CD4-positive, alpha-beta T cell treated with Interleukin-1 beta for 1 hour (primary cell): ENCODE data around the gene CSTF2T.
"Not testable (repeated sequence)": the region's sequence is repeated elsewhere in the genome, so short reads cannot be mapped to it uniquely, and the experiment has no call there.

Source experiments
- DNase-seq, 2 donors: peaks; one replicate each; pipeline ENCODE4 v3.0.0-alpha.2; 2020 to 2022

CSTF2T gene

GRCh38 chr10:51694086-51694768 lies 5.2 kb downstream of the CSTF2T start:
- no peak for DNase-seq

GRCh38 chr10:51691135-51691534 lies 8.3 kb downstream of the CSTF2T start:
- no peak for DNase-seq

- DNase-seq, result no peak
Observed at GRCh38 chr10:51689536-51689935, 9.9 kb downstream of the CSTF2T start.

GRCh38 chr10:51688826-51689225 lies 10.6 kb downstream of the CSTF2T start:
- DNase-seq, result not testable (repeated sequence)

GRCh38 chr10:51687296-51687695 lies 12.1 kb downstream of the CSTF2T start:
- no peak for DNase-seq

- DNase-seq, result no peak
Observed at GRCh38 chr10:51685768-51686167, 13.6 kb downstream of the CSTF2T start.

- DNase-seq, result no peak
Observed at GRCh38 chr10:51683031-51683691, 16.2 kb downstream of the CSTF2T start.

- DNase-seq, result no peak
Observed at GRCh38 chr10:51679841-51680240, 19.6 kb downstream of the CSTF2T start.

- no peak for DNase-seq
Observed at GRCh38 chr10:51675088-51675487, 24.3 kb downstream of the CSTF2T start.

GRCh38 chr10:51672039-51672535 lies 27.3 kb downstream of the CSTF2T start:
- DNase-seq, result no peak

- DNase-seq, result no peak
Observed at GRCh38 chr10:51669041-51669440, 30.4 kb downstream of the CSTF2T start.

- no peak for DNase-seq
Observed at GRCh38 chr10:51668336-51668689, 31.1 kb downstream of the CSTF2T start.

GRCh38 chr10:51667678-51668335 lies 31.6 kb downstream of the CSTF2T start:
- DNase-seq, result no peak

GRCh38 chr10:51666456-51666855 lies 32.9 kb downstream of the CSTF2T start:
- no peak for DNase-seq

- DNase-seq, result no peak
Observed at GRCh38 chr10:51663086-51663485, 36.3 kb downstream of the CSTF2T start.

- DNase-seq, result no peak
Observed at GRCh38 chr10:51659344-51659743, 40.1 kb downstream of the CSTF2T start.

- DNase-seq, result no peak
Observed at GRCh38 chr10:51658000-51658399, 41.4 kb downstream of the CSTF2T start.

- DNase-seq, result no peak
Observed at GRCh38 chr10:51656503-51656902, 42.9 kb downstream of the CSTF2T start.

GRCh38 chr10:51654918-51655317 lies 44.5 kb downstream of the CSTF2T start:
- DNase-seq, result no peak

GRCh38 chr10:51653025-51653424 lies 46.4 kb downstream of the CSTF2T start:
- DNase-seq, result no peak

GRCh38 chr10:51651063-51651462 lies 48.3 kb downstream of the CSTF2T start:
- no peak for DNase-seq

GRCh38 chr10:51649064-51649463 lies 50.3 kb downstream of the CSTF2T start:
- no peak for DNase-seq
